Measurements from ENCODE around the gene CEP83. TPM values are rescaled to one million over a fixed set of nuclear protein-coding genes. Genes with fewer than 3 reads are reported as not detected.

CEP83 gene
- polyA plus RNA-seq, 1 of the 3 experiments (the other 2 are of a cell fraction), result 2.5 TPM

GRCh38 chr12:94418517-94418916 is 41.1 kb downstream of the CEP83 start:
- no peak for DNase-seq

DNA sequence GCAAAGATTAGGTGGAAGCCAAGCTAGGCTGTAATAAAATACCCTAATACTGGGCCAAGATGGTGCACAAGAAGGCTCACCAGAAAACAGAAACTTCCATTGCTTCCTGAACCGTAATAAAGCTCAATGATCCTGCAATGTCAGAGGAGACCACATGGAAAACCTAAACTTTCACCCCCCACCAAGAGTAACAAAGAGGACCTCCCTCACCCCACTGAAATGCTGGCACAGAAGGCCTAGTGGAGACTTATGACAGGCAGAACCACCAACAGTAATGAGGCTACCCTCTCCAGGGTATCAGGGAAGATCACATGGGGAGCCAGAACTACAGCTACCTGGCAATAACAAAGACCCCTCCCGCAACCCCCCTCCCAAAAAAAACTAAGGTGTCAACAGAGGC is 43.1 kb downstream of the CEP83 start:
- Histone ChIP-seq H3K27ac (ENCODE audit: low read depth in 2 of 2, low read length in 1 of 2) (no peak overlapping the region), H3K4me3 (ENCODE audit: low read depth in 2 of 2, low read length in 1 of 2) (no peak overlapping the region), H2AFZ (ENCODE audit: low read depth) (no peak overlapping the region), H4K20me1 (ENCODE audit: insufficient read depth) (no peaks in the 10 kb centered on the region), H3K27me3 (ENCODE audit: insufficient read depth) (no peaks in the 10 kb centered on the region), H3K9me2 (no peaks in the 10 kb centered on the region), H3K79me2 (ENCODE audit: insufficient read depth) (no peaks in the 10 kb centered on the region), H3F3A (replicated peaks; ENCODE audit: insufficient read depth) (no peaks in the 10 kb centered on the region), H3K9me3 (no peaks in the 10 kb centered on the region), H3K9ac (no peak overlapping the region), H3K36me3 (replicated peaks in 1 of 2; ENCODE audit: control insufficient read depth in 1 of 2, insufficient read depth in 2 of 2, low read length in 1 of 2) (peaks cover 0 to 6% of the 10 kb centered on the region in 2 experiments), H3K4me2 (no peak overlapping the region), H3K4me1 (ENCODE audit: control insufficient read depth in 1 of 2, insufficient read depth in 2 of 2, low read depth in 1 of 2, low read length in 1 of 2) (no peaks in the 10 kb centered on the region; a peak in 1 of 4 replicates)
- no peak for TF ChIP-seq TCF12 (IDR thresholded peaks at IDR 0.05)
- TF ChIP-seq TEAD4 (IDR thresholded peaks at IDR 0.05; ENCODE audit: borderline replicate concordance, insufficient read depth), result no peak
- TF ChIP-seq ZBTB33 (IDR thresholded peaks at IDR 0.05; ENCODE audit: borderline replicate concordance, low read depth), result no peak
- TF ChIP-seq JUND (IDR thresholded peaks at IDR 0.05), result no peak
- TF ChIP-seq EP300 (IDR thresholded peaks at IDR 0.05; ENCODE audit: borderline replicate concordance in 1 of 2, low read depth in 1 of 2, low read length in 1 of 2), result no peak
- no peak for TF ChIP-seq RCOR1 (IDR thresholded peaks at IDR 0.05; ENCODE audit: low read length)
- TF ChIP-seq, protein P1, sequence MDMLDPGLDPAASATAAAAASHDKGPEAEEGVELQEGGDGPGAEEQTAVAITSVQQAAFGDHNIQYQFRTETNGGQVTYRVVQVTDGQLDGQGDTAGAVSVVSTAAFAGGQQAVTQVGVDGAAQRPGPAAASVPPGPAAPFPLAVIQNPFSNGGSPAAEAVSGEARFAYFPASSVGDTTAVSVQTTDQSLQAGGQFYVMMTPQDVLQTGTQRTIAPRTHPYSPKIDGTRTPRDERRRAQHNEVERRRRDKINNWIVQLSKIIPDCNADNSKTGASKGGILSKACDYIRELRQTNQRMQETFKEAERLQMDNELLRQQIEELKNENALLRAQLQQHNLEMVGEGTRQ (IDR thresholded peaks at IDR 0.05; ENCODE audit: borderline replicate concordance, low read depth, low read length), result no peak
- no peak for TF ChIP-seq NFIC (IDR thresholded peaks at IDR 0.05; ENCODE audit: borderline replicate concordance)
- no peak for TF ChIP-seq EZH2phosphoT487 (IDR thresholded peaks at IDR 0.05; ENCODE audit: borderline replicate concordance, low read depth)
- no peak for TF ChIP-seq FOXJ3 (CRISPR knock-in tag; IDR thresholded peaks at IDR 0.05)
- no peak for TF ChIP-seq SIN3A (IDR thresholded peaks at IDR 0.05; ENCODE audit: borderline replicate concordance, low read depth, low read length)
- no peak for TF ChIP-seq TAF1 (IDR thresholded peaks at IDR 0.05; ENCODE audit: borderline replicate concordance, low read depth, low read length)
- CTCF ChIA-PET, result interaction anchor here (1.8 kb wide), 1 partner anchor 21 kb away, joined by 4 read pairs; no protein-coding TSS in a partner anchor
- POLR2A ChIA-PET, result no interaction called here
- WGBS (ENCODE audit: low lambda C conversion rate), result 93% methylated on average over 2 of the region's 2 CpGs
- DNase-seq, result no peak

More at GRCh38 chr12:94418517-94418916, 41.1 kb downstream of the CEP83 start:
- peaks cover 12% of the 10 kb centered on the region; the same call in 1 of the 2 replicates for H3K9me3 ChIP-seq
- ChIA-PET CTCF (interaction anchor here (1.8 kb wide), 1 partner anchor 19 kb away, joined by 4 read pairs; no protein-coding TSS in a partner anchor), POLR2A (interaction anchor here (0.5 kb wide), 1 partner anchor 53 kb away, joined by 3 read pairs; no protein-coding TSS in a partner anchor)
- no peak overlapping the region for H3K9ac ChIP-seq
- H3K9me2 ChIP-seq, result no peaks in the 10 kb centered on the region
- no peak overlapping the region for H3K4me2 ChIP-seq
- no peaks in the 10 kb centered on the region for H3K79me2 ChIP-seq (ENCODE audit: insufficient read depth)
- 88% methylated on average over 1 of the region's 1 CpG for WGBS (ENCODE audit: low lambda C conversion rate)
- H3K4me3 ChIP-seq (ENCODE audit: low read depth in 2 of 2, low read length in 1 of 2), result no peak overlapping the region
- TF ChIP-seq SMC3 (IDR thresholded peaks at IDR 0.05; ENCODE audit: low read depth, low read length) (no peak), JUND (IDR thresholded peaks at IDR 0.05) (no peak), YY1 (IDR thresholded peaks at IDR 0.05; ENCODE audit: low read depth) (no peak), FOXJ3 (CRISPR knock-in tag; IDR thresholded peaks at IDR 0.05) (no peak), FOSL2 (IDR thresholded peaks at IDR 0.05; ENCODE audit: borderline replicate concordance, low read depth) (no peak), MAX (IDR thresholded peaks at IDR 0.05; ENCODE audit: low read depth) (no peak), NRF1 (IDR thresholded peaks at IDR 0.05; ENCODE audit: low read depth, low read length) (no peak), RXRA (IDR thresholded peaks at IDR 0.05; ENCODE audit: borderline replicate concordance, low read depth) (no peak), EZH2phosphoT487 (IDR thresholded peaks at IDR 0.05; ENCODE audit: borderline replicate concordance, low read depth) (no peak), TEAD4 (IDR thresholded peaks at IDR 0.05; ENCODE audit: borderline replicate concordance, insufficient read depth) (no peak), RCOR1 (IDR thresholded peaks at IDR 0.05; ENCODE audit: low read length) (no peak), GABPA (IDR thresholded peaks at IDR 0.05; ENCODE audit: low read depth) (no peak), RAD21 (IDR thresholded peaks at IDR 0.05; ENCODE audit: low read length) (no peak)
- TF ChIP-seq, protein P1 (IDR thresholded peaks at IDR 0.05; ENCODE audit: borderline replicate concordance, low read depth, low read length), result no peak
- peaks cover 0 to 13% of the 10 kb centered on the region in 2 experiments for H3K36me3 ChIP-seq (replicated peaks in 1 of 2; ENCODE audit: control insufficient read depth in 1 of 2, insufficient read depth in 2 of 2, low read length in 1 of 2)
- H2AFZ ChIP-seq (ENCODE audit: low read depth), result no peak overlapping the region
- H3K27ac ChIP-seq (ENCODE audit: low read depth in 2 of 2, low read length in 1 of 2), result no peak overlapping the region
- H4K20me1 ChIP-seq (ENCODE audit: insufficient read depth), result no peaks in the 10 kb centered on the region
- no peaks in the 10 kb centered on the region for H3F3A ChIP-seq (replicated peaks; ENCODE audit: insufficient read depth)
- no peaks in the 10 kb centered on the region; a peak in 1 of 4 replicates for H3K4me1 ChIP-seq (ENCODE audit: control insufficient read depth in 1 of 2, insufficient read depth in 2 of 2, low read depth in 1 of 2, low read length in 1 of 2)
- H3K27me3 ChIP-seq (ENCODE audit: insufficient read depth), result no peaks in the 10 kb centered on the region

All from SK-N-SH (cell line).